HL-60 (cell line): ENCODE measurements around the gene SPOCK2.

Experiments
- CTCF ChIP-seq: IDR thresholded peaks from one replicate; pipeline ENCODE4 v1.5.1; 2011; ENCODE audit warnings: low read length, control low read depth, inconsistent platforms; ENCODE audit not compliant: insufficient read depth
- GABPA ChIP-seq: IDR thresholded peaks from 2 replicates; pipeline ENCODE4 v1.6.1; 2012; ENCODE audit warnings: low read depth
- POLR2AphosphoS5 ChIP-seq: IDR thresholded peaks from 2 replicates; pipeline ENCODE4 v1.6.1; 2012; ENCODE audit warnings: low read depth

- TF ChIP-seq CTCF (no peak), POLR2AphosphoS5 (no peak), GABPA (no peak)
Measured at GRCh38 chr10:72010234-72010973, 77.9 kb downstream of the SPOCK2 start.
